Measurements from ENCODE around the gene PRKG1.

GRCh38 chr10:51326174-51326573 is 251.9 kb downstream of the PRKG1 start:
- TF ChIP-seq CTCF (conservative IDR thresholded peaks at IDR 0.05 in 1 of 2, IDR thresholded peaks at IDR 0.05 in 1 of 2; ENCODE audit: extremely low read depth in 1 of 2, insufficient read depth in 1 of 2, low read depth in 1 of 2, low read length in 2 of 2) (no peak), EZH2 (IDR thresholded peaks at IDR 0.05; ENCODE audit: borderline replicate concordance, low read length) (no peak)
